LoVo (cell line): ENCODE data around the gene FUT4.
A peak's percentile ranks its signal among the peaks of the same experiment; 100 is the strongest.
"Not testable (repeated sequence)": the region's sequence is repeated elsewhere in the genome, so short reads cannot be mapped to it uniquely, and the experiment has no call there.

ENCODE experiments used
- DNase-seq: peaks from one replicate; pipeline ENCODE4 v3.0.0-alpha.2; 2016; ENCODE audit warnings: low spot score

FUT4 gene, protein sequence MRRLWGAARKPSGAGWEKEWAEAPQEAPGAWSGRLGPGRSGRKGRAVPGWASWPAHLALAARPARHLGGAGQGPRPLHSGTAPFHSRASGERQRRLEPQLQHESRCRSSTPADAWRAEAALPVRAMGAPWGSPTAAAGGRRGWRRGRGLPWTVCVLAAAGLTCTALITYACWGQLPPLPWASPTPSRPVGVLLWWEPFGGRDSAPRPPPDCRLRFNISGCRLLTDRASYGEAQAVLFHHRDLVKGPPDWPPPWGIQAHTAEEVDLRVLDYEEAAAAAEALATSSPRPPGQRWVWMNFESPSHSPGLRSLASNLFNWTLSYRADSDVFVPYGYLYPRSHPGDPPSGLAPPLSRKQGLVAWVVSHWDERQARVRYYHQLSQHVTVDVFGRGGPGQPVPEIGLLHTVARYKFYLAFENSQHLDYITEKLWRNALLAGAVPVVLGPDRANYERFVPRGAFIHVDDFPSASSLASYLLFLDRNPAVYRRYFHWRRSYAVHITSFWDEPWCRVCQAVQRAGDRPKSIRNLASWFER

DNA sequence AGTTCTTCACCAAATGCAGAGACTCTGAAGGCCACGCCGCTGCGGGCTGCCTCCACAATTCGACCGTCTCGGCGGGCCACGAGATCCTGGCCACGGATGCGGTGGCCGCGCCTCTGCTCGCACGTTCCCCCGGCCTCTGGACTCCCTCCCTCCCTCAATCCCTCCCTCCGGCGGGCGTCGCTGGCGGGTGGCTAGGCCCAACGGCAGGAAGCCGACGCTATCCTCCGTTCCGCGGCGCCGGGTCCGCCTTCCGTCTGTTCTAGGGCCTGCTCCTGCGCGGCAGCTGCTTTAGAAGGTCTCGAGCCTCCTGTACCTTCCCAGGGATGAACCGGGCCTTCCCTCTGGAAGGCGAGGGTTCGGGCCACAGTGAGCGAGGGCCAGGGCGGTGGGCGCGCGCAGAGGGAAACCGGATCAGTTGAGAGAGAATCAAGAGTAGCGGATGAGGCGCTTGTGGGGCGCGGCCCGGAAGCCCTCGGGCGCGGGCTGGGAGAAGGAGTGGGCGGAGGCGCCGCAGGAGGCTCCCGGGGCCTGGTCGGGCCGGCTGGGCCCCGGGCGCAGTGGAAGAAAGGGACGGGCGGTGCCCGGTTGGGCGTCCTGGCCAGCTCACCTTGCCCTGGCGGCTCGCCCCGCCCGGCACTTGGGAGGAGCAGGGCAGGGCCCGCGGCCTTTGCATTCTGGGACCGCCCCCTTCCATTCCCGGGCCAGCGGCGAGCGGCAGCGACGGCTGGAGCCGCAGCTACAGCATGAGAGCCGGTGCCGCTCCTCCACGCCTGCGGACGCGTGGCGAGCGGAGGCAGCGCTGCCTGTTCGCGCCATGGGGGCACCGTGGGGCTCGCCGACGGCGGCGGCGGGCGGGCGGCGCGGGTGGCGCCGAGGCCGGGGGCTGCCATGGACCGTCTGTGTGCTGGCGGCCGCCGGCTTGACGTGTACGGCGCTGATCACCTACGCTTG lies at the start of gene FUT4:
FUT4 (plus strand) TSS at position 227 of the 951 bp plus-strand sequence; CDS start at position 440, 213 bp downstream.
- peak; percentile 95 for DNase-seq

- DNase-seq = no peak
Measured at GRCh38 chr11:94494126-94494680, 49.5 kb upstream of the FUT4 start.

GRCh38 chr11:94500181-94500580 lies 43.5 kb upstream of the FUT4 start:
- no peak for DNase-seq

DNA sequence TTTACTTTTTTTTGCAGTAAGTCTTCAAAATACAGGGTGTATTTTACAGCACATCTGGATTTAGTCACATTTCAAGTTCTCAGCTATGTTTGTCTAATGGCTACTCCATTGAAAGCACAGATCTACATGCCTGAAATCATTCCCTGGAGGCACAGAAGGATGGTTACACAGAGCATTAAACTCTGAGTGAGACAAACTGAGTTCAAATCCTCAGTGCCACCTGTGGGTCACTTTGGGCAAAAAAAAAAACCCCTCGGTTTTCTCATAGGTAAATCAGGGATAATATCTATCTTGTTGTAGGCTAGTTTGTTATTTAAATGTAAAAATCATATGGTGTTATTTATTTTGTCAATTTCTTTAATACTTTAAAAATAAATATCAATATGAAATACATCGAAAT lies 42.2 kb upstream of the FUT4 start:
- DNase-seq = no peak

DNA sequence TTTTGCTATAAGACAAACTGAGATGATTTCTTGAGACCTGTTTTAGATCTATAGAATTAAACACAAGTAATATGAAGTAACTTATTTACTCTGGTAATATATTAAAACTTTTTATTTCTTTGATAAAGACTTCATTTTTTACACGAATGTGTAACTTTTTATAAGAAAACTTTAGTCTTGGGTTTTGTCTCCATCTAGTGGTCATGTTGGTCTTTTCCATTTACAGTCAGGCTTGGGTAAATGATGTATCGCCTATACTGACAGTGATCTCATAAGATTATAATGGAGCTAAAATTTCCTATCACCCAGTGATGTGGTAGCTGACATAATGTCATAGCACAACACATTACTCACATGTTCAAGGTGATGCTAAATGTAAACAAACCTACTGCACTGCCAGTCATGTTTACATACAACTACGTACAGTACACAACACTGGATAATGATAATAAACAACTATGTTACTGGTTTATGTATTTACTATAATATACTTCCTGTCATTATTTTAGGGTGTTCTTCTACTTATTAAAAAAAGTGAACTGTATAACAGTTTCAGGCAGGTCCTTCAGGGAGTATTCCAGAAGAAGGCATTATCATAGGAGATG lies 38.9 kb upstream of the FUT4 start:
- peak; percentile 57 for DNase-seq

- not testable (repeated sequence) for DNase-seq
Measured at GRCh38 chr11:94506513-94506912, 37.2 kb upstream of the FUT4 start.

DNA sequence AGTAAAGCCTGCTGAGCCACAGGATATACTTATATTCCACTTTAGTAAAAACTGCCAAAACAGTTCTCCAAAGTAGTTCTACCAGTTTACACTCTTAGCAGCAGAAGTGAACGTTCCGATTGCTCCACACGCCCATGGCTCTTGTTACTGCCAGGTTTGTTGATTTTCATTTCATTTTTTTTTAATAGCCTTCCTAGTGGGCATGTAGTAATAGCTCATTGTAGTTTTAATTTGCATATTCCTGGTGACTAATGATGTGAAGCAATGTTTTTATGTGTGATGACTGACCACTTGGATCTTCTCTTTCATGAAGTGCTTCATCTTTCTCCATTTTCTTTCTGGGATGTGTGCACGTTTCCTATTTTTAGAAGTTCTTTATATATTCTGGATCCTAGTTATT lies 36.2 kb upstream of the FUT4 start:
- no peak for DNase-seq

GRCh38 chr11:94511932-94512781 lies 31.6 kb upstream of the FUT4 start, which contains the start of gene C11orf97:
Gene C11orf97, plus strand, starts transcription at chr11:94512461. Its CDS starts 68 bp downstream, at chr11:94512529.
- no peak for DNase-seq

DNA sequence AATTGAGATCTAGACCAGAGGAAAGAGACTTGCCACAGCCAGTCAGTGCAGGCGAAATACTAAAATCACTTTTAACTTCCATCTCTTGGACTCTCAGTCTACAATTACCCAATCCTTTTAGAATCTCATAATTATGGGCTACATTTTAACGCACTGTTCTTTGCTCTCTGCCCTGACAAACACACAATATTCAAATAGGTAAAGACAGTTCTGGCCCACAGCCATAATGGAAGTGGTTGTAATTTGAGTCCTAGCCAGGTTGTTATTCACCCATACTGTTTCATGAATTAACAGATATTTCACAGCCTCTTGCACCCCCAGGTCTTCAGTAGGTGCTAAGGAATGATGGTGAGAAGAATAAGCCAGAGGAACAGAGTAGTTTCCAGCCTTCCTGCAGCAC lies 30.6 kb upstream of the FUT4 start:
- DNase-seq = no peak

DNA sequence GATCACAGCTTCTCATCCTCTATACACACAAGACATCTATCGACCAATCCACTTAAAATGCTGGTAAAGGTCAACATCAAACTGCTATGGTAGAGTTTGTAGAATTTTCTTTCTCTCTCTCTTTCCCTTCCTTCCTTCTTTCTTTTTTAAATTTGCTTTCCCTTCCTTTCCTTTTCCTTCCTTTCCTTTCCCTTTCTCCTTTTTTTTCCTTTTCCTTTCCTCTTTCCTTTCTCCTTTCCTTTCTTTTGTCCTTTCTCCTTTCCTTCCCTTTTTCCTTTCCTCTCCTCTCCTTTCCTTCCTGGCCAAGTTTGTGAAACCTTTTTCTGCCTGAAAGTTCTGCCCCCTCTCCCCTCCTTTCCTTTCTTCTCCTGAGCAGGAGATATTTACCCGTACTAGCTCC lies 28.3 kb upstream of the FUT4 start:
- no peak for DNase-seq

- DNase-seq = no peak
Measured at GRCh38 chr11:94516725-94517124, 27.0 kb upstream of the FUT4 start.

DNA sequence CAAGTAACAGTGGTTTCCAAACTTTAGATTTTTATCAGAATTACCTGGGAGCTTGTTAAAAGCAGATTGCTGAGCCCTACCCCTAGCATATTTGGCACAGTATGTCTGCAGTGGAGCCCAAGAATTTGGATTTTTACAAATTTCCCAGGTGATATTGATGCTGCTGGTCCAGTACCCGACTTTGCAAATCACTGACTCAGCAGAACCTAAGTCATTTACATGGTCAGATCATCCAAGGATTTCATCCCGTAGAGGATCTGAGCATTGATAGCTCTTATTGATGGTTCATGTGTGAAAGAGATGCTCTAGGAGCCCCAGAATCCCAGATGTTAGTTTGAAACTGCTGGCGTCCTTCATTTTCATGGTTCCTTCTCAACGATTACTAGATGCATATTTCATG lies 25.4 kb upstream of the FUT4 start:
- no peak for DNase-seq

GRCh38 chr11:94519478-94520084 lies 24.1 kb upstream of the FUT4 start:
- DNase-seq = peak; percentile 59

DNA sequence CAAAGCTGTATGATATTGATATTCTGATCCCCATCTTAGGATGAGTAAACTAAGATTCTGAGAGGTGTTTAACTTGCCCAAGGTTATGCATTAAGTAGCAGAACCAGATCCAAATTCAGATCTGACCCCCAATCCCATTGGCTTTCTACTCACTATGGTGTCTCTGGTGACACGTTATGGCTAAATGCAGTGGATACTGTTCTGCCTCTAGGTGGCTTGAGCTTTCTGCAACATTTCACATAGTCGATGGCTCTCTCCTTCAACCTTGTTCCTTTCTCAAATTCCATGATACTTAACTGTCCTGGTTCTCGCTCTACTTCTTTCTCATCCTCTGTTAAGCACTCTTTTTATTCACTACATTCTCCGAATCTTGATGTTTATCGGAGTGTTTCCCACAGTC lies 22.0 kb upstream of the FUT4 start:
- no peak for DNase-seq

GRCh38 chr11:94524341-94524740 lies 19.4 kb upstream of the FUT4 start:
- DNase-seq = no peak

DNA sequence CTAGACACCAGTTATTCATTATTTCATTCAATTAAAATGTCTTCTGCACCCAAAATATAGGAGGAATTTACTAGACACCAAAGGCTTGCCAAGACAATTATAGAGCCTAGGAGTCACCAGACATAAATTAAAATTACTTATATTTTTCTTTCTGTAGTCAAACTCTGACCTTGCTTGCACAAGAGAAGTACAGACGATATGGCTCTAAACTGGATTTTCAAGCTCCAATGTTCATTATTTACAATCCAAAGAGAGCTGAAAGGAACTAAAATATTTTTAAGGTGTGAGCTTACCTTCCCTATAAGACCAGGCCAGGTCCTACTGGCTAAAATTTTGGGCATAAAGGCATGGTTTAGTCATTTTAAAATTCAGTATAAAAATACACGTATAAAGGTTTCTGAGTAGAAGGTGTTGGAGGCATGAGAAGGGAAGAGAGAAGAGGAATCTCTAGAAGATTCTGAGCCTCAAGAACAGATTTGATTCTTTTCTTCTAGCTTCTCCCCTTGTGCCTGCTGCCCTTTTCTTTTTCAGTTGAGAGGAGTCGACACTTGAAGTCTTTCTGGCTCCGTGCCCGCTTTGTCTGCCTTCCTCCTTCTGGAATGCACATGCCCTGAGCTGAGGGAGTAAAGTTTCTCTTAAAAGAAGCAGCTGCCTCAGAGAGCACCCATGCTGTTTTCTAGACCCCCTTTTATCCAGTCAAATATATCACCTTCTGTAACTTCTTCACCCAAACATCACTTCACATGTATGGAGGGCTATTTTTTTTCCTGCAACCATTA lies 18.0 kb upstream of the FUT4 start:
- peak; percentile 50 for DNase-seq

- DNase-seq = no peak
Measured at GRCh38 chr11:94526645-94527438, 16.9 kb upstream of the FUT4 start.

GRCh38 chr11:94528551-94528950 lies 15.2 kb upstream of the FUT4 start:
- no peak for DNase-seq

- DNase-seq = no peak
Measured at GRCh38 chr11:94532211-94532610, 11.5 kb upstream of the FUT4 start.
